K562 (cell line): Measurements from ENCODE around the gene SLC37A2. TPM values are rescaled to one million over a fixed set of nuclear protein-coding genes. Genes with fewer than 3 reads are reported as not detected.

Experiments
- ARNT ChIP-seq, 2 experiments: fragments of 450-650 bp; IDR thresholded peaks; 2 replicates each; pipeline ENCODE4 v1.6.1; 2016; ENCODE audit warnings: mild to moderate bottlenecking in 1 of 2
- DACH1 ChIP-seq: fragments of 450-650 bp; IDR thresholded peaks from 2 replicates; pipeline ENCODE4 v1.6.1; 2018; ENCODE audit not compliant: partially characterized antibody
- ELF4 ChIP-seq: fragments of 450-650 bp; formaldehyde crosslinking; IDR thresholded peaks from 2 replicates; pipeline ENCODE4 v1.4.0; 2022; ENCODE audit warnings: missing genetic modification characterization
- FOXA3 ChIP-seq, 2 experiments: fragments of 450-650 bp in 1 of 2; sonication (generic) in 1 of 2; formaldehyde crosslinking; IDR thresholded peaks in 1 of 2; conservative IDR thresholded peaks in 1 of 2; 2 replicates each; pipeline versions ENCODE4 v1.4.0 to v1.8.0; 2020 to 2022; ENCODE audit warnings: mild to moderate bottlenecking in 2 of 2, missing genetic modification reagents in 1 of 2
- HMG20A ChIP-seq: fragments of 450-650 bp; formaldehyde crosslinking; conservative IDR thresholded peaks from 2 replicates; pipeline ENCODE4 v1.4.0; 2020; ENCODE audit warnings: mild to moderate bottlenecking, mixed read lengths
- JUNB ChIP-seq: fragments of 450-650 bp; formaldehyde crosslinking; conservative IDR thresholded peaks from 2 replicates; pipeline ENCODE4 v1.4.0; 2020; ENCODE audit warnings: mild to moderate bottlenecking
- KLF6 ChIP-seq: fragments of 250-450 bp; sonication (Bioruptor Pico); IDR thresholded peaks from 2 replicates; pipeline ENCODE4 v1.4.0; 2020; ENCODE audit warnings: mild to moderate bottlenecking, moderate library complexity, borderline replicate concordance
- MAFK ChIP-seq: IDR thresholded peaks from 2 replicates; pipeline ENCODE4 v1.6.1; 2011; ENCODE audit warnings: low read length, improper control_type of control experiment
- NFATC3 ChIP-seq: fragments of 450-650 bp; IDR thresholded peaks from 2 replicates; pipeline ENCODE4 v1.6.1; 2017; ENCODE audit warnings: mild to moderate bottlenecking
- NUFIP1 ChIP-seq: fragments of 450-650 bp; IDR thresholded peaks from 2 replicates; pipeline ENCODE4 v1.6.1; 2018; ENCODE audit not compliant: partially characterized antibody
- SRF ChIP-seq, 2 experiments: fragments of 250-450, 450-650 bp in 1 of 2; sonication (Bioruptor Pico) in 1 of 2; sonication (generic) in 1 of 2; formaldehyde crosslinking; IDR thresholded peaks; 2 replicates each; pipeline versions ENCODE4 v1.5.0 to v1.5.1; 2020 to 2022; ENCODE audit warnings: mild to moderate bottlenecking in 1 of 2, missing genetic modification reagents in 1 of 2
- TRIM24 ChIP-seq, 2 experiments: fragments of 450-650 bp; IDR thresholded peaks; 2 replicates each; pipeline ENCODE4 v1.6.1; 2016
- ZNF217 ChIP-seq: sonication (generic); formaldehyde crosslinking; IDR thresholded peaks from 2 replicates; pipeline ENCODE4 v1.8.0; 2022; ENCODE audit warnings: mild to moderate bottlenecking, missing genetic modification reagents
- ZNF274 ChIP-seq: IDR thresholded peaks from 2 replicates; pipeline ENCODE4 v1.6.1; 2011; ENCODE audit warnings: low read depth, mild to moderate bottlenecking, low read length, moderate library complexity, borderline replicate concordance
- ZNF384 ChIP-seq: IDR thresholded peaks from 2 replicates; pipeline ENCODE4 v1.6.1; 2012; ENCODE audit warnings: low read depth, low read length, improper control_type of control experiment
- ZNF408 ChIP-seq: fragments of 250-450 bp; sonication (Bioruptor Pico); IDR thresholded peaks from 2 replicates; pipeline ENCODE4 v1.4.0; 2020; ENCODE audit warnings: low read depth, mild to moderate bottlenecking, moderate library complexity
- ZNF696 ChIP-seq: fragments of 250-450 bp; sonication (Bioruptor Pico); conservative IDR thresholded peaks from 2 replicates; pipeline ENCODE4 v1.4.0; 2020; ENCODE audit warnings: mild to moderate bottlenecking, moderate library complexity
- polyA plus RNA-seq, 8 experiments: library from polyadenylated mRNA; depleted of rRNA in 4 of 8; stranded (reverse) in 5 of 8; unstranded in 3 of 8; fragments of >200 nt; fragmentation: Nextera tagmentation in 2 of 8; fragmentation: Illumina TruSeq in 1 of 8; extraction: Ambion mirVana in 2 of 8; extraction: Trizol in 1 of 8; gene quantifications; 2 replicates each; pipeline versions ENCODE4 v1.2.1 to v1.2.3, GENCODE V29; 2011 to 2014; ENCODE audit warnings: inconsistent platforms in 1 of 8, missing spikeins in 1 of 8
- total RNA-seq, 7 experiments: library from RNA; depleted of rRNA in 6 of 7; stranded (reverse); fragments of >200 nt in 6 of 7; fragmentation: Illumina TruSeq in 2 of 7; extraction: Trizol in 2 of 7; gene quantifications; 2 replicates each; pipeline versions ENCODE4 v1.2.1 to v1.2.3, GENCODE V29; 2011 to 2021; ENCODE audit warnings: low replicate concordance in 1 of 7
- TF ChIP-seq, protein P1 (sequence below): sonication (generic); formaldehyde crosslinking; IDR thresholded peaks from 2 replicates; pipeline ENCODE4 v1.9.0; 2022; ENCODE audit warnings: mild to moderate bottlenecking, missing genetic modification reagents
- TF ChIP-seq, protein P2 (sequence below): fragments of 450-650 bp; formaldehyde crosslinking; IDR thresholded peaks from 2 replicates; pipeline ENCODE4 v1.4.0; 2022; ENCODE audit warnings: missing genetic modification characterization
- TF ChIP-seq, protein P3 (sequence below): fragments of 450-650 bp; IDR thresholded peaks from 2 replicates; pipeline ENCODE4 v1.7.1; 2018; ENCODE audit warnings: mild to moderate bottlenecking, low read depth; ENCODE audit not compliant: partially characterized antibody
- TF ChIP-seq, protein P4 (sequence below): IDR thresholded peaks from 2 replicates; pipeline ENCODE4 v1.6.1; 2012; ENCODE audit warnings: low read depth, low read length, improper control_type of control experiment, borderline replicate concordance

Gene SLC37A2
- total and polyA plus RNA-seq, 9 of the 15 experiments (the other 6 are each of a cell fraction or from before 2014, with no cell fraction given): 0.01 to 1.2 (median 0.52) TPM

DNA sequence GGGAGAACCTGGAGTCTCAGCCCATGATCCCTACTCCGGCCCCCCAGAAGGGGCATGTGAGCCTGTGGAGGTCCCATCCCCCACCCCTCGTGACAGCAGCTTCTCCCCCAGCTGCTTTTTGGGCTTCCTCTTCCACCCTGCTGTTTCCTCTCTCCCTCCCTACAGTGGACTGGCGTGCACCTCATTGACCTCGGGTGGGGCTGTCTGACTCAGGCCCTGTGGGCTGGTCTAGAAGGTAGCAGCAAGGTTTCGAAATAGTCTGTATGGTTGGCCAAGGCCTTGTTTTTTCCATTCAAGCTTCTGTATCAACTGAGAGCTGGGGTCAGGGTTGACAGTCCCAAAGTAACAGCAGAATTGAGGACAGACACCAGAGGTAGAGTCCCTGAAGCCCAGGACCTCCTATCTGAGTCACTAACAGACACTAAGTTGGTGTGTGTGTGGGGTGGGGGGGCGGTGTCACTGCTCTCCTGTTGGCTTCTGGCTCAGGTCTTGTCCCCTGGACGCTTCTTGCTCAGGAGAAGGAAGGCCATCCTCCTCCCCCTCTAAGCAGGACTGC is 7.7 kb downstream of the SLC37A2 start (continued):
- TF ChIP-seq FOXA3 (CRISPR knock-in tag; conservative IDR thresholded peaks at IDR 0.05 in 1 of 2, IDR thresholded peaks at IDR 0.05 in 1 of 2) (no peak), HMG20A (CRISPR knock-in tag) (no peak), NUFIP1 (no peak), ARNT (IDR thresholded peaks at IDR 0.05) (peak; percentile 40 to 59; a peak in 1 of 4 replicates), NFATC3 (no peak), SRF (CRISPR knock-in tag; IDR thresholded peaks at IDR 0.05) (peak in 1 of 2 experiments; percentile 85; a peak in 1 of 4 replicates), ZNF408 (no peak), ELF4 (no peak), JUNB (CRISPR knock-in tag) (no peak), ZNF696 (no peak), ZNF384 (no peak), TRIM24 (IDR thresholded peaks at IDR 0.05) (peak; percentile 37 to 70), ZNF274 (no peak), ZNF217 (CRISPR knock-in tag) (no peak), KLF6 (CRISPR knock-in tag) (no peak), DACH1 (peak; percentile 71), MAFK (no peak)
- TF ChIP-seq, protein P1, sequence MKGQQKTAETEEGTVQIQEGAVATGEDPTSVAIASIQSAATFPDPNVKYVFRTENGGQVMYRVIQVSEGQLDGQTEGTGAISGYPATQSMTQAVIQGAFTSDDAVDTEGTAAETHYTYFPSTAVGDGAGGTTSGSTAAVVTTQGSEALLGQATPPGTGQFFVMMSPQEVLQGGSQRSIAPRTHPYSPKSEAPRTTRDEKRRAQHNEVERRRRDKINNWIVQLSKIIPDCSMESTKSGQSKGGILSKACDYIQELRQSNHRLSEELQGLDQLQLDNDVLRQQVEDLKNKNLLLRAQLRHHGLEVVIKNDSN (CRISPR knock-in tag): 0 out of 2 replicates have a peak, but pooled peaks have one; percentile 27
- TF ChIP-seq, protein P2, sequence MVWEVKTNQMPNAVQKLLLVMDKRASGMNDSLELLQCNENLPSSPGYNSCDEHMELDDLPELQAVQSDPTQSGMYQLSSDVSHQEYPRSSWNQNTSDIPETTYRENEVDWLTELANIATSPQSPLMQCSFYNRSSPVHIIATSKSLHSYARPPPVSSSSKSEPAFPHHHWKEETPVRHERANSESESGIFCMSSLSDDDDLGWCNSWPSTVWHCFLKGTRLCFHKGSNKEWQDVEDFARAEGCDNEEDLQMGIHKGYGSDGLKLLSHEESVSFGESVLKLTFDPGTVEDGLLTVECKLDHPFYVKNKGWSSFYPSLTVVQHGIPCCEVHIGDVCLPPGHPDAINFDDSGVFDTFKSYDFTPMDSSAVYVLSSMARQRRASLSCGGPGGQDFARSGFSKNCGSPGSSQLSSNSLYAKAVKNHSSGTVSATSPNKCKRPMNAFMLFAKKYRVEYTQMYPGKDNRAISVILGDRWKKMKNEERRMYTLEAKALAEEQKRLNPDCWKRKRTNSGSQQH: no peak
- TF ChIP-seq, protein P3, sequence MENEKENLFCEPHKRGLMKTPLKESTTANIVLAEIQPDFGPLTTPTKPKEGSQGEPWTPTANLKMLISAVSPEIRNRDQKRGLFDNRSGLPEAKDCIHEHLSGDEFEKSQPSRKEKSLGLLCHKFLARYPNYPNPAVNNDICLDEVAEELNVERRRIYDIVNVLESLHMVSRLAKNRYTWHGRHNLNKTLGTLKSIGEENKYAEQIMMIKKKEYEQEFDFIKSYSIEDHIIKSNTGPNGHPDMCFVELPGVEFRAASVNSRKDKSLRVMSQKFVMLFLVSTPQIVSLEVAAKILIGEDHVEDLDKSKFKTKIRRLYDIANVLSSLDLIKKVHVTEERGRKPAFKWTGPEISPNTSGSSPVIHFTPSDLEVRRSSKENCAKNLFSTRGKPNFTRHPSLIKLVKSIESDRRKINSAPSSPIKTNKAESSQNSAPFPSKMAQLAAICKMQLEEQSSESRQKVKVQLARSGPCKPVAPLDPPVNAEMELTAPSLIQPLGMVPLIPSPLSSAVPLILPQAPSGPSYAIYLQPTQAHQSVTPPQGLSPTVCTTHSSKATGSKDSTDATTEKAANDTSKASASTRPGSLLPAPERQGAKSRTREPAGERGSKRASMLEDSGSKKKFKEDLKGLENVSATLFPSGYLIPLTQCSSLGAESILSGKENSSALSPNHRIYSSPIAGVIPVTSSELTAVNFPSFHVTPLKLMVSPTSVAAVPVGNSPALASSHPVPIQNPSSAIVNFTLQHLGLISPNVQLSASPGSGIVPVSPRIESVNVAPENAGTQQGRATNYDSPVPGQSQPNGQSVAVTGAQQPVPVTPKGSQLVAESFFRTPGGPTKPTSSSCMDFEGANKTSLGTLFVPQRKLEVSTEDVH: no peak
- TF ChIP-seq, protein P4, sequence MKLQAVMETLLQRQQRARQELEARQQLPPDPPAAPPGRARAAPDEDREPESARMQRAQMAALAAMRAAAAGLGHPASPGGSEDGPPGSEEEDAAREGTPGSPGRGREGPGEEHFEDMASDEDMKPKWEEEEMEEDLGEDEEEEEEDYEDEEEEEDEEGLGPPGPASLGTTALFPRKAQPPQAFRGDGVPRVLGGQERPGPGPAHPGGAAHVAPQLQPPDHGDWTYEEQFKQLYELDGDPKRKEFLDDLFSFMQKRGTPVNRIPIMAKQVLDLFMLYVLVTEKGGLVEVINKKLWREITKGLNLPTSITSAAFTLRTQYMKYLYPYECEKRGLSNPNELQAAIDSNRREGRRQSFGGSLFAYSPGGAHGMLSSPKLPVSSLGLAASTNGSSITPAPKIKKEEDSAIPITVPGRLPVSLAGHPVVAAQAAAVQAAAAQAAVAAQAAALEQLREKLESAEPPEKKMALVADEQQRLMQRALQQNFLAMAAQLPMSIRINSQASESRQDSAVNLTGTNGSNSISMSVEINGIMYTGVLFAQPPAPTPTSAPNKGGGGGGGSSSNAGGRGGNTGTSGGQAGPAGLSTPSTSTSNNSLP: no peak
